A673 (cell line): ENCODE results near the gene USP34.

ENCODE experiments used
- EZH2 ChIP-seq: fragments of 200-600 bp; sonication (generic); IDR thresholded peaks from 2 replicates; pipeline ENCODE4 v1.6.1; 2017; ENCODE audit warnings: borderline replicate concordance, low read depth, mild to moderate bottlenecking, mixed read lengths, antibody characterized with exemption, low read length; ENCODE audit not compliant: poor library complexity, severe bottlenecking
- TF ChIP-seq, protein P1 (sequence below): fragments of 300-800, 200-600 bp; sonication (generic); conservative IDR thresholded peaks from 2 replicates; pipeline ENCODE4 v1.5.1; 2017; ENCODE audit warnings: low read depth, mild to moderate bottlenecking, antibody characterized with exemption, low read length, moderate library complexity, mixed read lengths

DNA sequence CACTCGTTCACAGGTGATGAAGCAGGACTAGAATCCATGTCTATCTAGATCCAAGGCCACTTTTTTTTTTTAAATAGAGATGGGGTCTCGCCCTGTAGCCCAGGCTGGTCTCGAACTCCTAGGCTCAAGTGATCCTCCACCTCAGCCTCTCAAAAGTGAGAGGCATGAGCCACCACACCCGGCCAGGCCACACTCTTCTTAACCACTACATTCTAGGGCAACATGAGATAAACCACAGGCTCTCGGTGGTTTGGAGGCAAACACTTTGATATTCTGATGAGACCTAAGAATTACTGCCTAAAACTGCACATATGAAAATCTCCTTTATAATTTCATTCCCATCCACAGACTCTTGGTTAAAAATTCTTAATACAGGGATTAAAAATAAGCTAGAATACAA lies 51.8 kb downstream of the USP34 start:
- TF ChIP-seq, protein P1, sequence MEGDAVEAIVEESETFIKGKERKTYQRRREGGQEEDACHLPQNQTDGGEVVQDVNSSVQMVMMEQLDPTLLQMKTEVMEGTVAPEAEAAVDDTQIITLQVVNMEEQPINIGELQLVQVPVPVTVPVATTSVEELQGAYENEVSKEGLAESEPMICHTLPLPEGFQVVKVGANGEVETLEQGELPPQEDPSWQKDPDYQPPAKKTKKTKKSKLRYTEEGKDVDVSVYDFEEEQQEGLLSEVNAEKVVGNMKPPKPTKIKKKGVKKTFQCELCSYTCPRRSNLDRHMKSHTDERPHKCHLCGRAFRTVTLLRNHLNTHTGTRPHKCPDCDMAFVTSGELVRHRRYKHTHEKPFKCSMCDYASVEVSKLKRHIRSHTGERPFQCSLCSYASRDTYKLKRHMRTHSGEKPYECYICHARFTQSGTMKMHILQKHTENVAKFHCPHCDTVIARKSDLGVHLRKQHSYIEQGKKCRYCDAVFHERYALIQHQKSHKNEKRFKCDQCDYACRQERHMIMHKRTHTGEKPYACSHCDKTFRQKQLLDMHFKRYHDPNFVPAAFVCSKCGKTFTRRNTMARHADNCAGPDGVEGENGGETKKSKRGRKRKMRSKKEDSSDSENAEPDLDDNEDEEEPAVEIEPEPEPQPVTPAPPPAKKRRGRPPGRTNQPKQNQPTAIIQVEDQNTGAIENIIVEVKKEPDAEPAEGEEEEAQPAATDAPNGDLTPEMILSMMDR: no peak
- no peak for TF ChIP-seq EZH2
